Hepatocyte (in vitro differentiated cells): ENCODE results near the gene FHIP1B.

Experiments
- EZH2 ChIP-seq: fragments of 200-600 bp; sonication (generic); IDR thresholded peaks from 2 replicates; pipeline ENCODE4 v1.6.1; 2016; ENCODE audit warnings: antibody characterized with exemption, mild to moderate bottlenecking, borderline replicate concordance
- EZH2phosphoT487 ChIP-seq: fragments of 200-600 bp; sonication (generic); IDR thresholded peaks from one replicate; pipeline ENCODE4 v1.6.1; 2018; ENCODE audit warnings: antibody characterized with exemption, mild to moderate bottlenecking, low read depth, moderate library complexity; ENCODE audit not compliant: unreplicated experiment, severe bottlenecking
- TF ChIP-seq, protein P1 (sequence below): fragments of 200-600 bp; sonication (generic); IDR thresholded peaks from 2 replicates; pipeline ENCODE4 v1.5.1; 2016; ENCODE audit warnings: antibody characterized with exemption, mild to moderate bottlenecking; ENCODE audit not compliant: poor library complexity

DNA sequence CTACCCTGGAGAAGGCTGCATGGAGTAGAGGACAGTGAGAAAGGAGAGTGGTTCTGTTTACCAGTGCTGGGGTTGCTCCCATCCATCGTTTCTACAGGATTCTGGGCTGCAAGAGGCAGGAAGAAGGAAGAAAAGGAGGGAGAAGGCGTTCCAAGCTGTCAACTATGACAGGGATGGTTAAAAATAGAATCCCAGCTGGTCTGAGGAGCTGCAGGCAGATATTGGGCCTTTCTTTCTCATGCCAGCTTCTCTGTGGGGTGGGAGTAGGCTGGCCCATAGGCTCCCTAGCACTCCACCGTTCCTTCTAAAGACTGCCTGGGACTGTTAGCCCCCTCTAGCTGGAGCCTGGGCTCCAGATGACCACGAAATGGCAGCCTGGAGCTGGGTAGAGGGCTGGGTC lies 38.8 kb upstream of the FHIP1B start:
- TF ChIP-seq, protein P1, sequence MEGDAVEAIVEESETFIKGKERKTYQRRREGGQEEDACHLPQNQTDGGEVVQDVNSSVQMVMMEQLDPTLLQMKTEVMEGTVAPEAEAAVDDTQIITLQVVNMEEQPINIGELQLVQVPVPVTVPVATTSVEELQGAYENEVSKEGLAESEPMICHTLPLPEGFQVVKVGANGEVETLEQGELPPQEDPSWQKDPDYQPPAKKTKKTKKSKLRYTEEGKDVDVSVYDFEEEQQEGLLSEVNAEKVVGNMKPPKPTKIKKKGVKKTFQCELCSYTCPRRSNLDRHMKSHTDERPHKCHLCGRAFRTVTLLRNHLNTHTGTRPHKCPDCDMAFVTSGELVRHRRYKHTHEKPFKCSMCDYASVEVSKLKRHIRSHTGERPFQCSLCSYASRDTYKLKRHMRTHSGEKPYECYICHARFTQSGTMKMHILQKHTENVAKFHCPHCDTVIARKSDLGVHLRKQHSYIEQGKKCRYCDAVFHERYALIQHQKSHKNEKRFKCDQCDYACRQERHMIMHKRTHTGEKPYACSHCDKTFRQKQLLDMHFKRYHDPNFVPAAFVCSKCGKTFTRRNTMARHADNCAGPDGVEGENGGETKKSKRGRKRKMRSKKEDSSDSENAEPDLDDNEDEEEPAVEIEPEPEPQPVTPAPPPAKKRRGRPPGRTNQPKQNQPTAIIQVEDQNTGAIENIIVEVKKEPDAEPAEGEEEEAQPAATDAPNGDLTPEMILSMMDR, result no peak
- TF ChIP-seq EZH2 (no peak), EZH2phosphoT487 (no peak)
